Uterus (tissue), 4 donors: Measurements from ENCODE around the gene TRAPPC3L. TPM values are rescaled to one million over a fixed set of nuclear protein-coding genes. Genes with fewer than 3 reads are reported as not detected.

Experiments used
- DNase-seq, 2 donors: peaks; one replicate each; pipeline ENCODE4 v3.0.0-alpha.2; 2019 to 2020
- H3K27ac ChIP-seq, 2 donors: fragments of 200-600 bp; sonication (generic); 1 replicate in 1 of 2; 2 replicates in 1 of 2; pipeline ENCODE4 v1.5.1; 2016 to 2018
- H3K27me3 ChIP-seq, 2 donors: fragments of 200-600 bp; sonication (generic); one replicate each; pipeline ENCODE4 v1.5.1; 2018 to 2019; ENCODE audit warnings: control low read depth in 1 of 2
- H3K36me3 ChIP-seq, 2 donors: fragments of 200-600 bp; sonication (generic); one replicate each; pipeline ENCODE4 v1.5.1; 2019; ENCODE audit warnings: control low read depth in 1 of 2
- H3K4me1 ChIP-seq, 2 donors: fragments of 200-600 bp; sonication (generic); one replicate each; pipeline ENCODE4 v1.5.1; 2018 to 2019; ENCODE audit warnings: control low read depth in 1 of 2
- H3K4me3 ChIP-seq, 2 donors: fragments of 200-600 bp; sonication (generic); 1 replicate in 1 of 2; 2 replicates in 1 of 2; pipeline ENCODE4 v1.5.1; 2018 to 2019; ENCODE audit warnings: mild to moderate bottlenecking in 1 of 2
- H3K9me3 ChIP-seq, 2 donors: fragments of 200-600 bp; sonication (generic); one replicate each; pipeline ENCODE4 v1.5.1; 2019; ENCODE audit warnings: control low read depth in 1 of 2
- POLR2A ChIP-seq, 2 donors: fragments of 450-650 bp; IDR thresholded peaks; one replicate each; pipeline ENCODE4 v1.6.1; 2016; ENCODE audit warnings: antibody characterized with exemption in 2 of 2, mild to moderate bottlenecking in 1 of 2, moderate library complexity in 1 of 2
- intact Hi-C: fragments of 100-400 bp; cut with DNase I; formaldehyde crosslinking; loops from one replicate; pipeline ENCODE4 v1.15.1; 2023; ENCODE audit warnings: low total_unique reads
- total RNA-seq, 4 donors: library from RNA; depleted of rRNA in 3 of 4; stranded (reverse); fragments of >200 nt in 3 of 4; gene quantifications; one replicate each; pipeline versions ENCODE4 v1.1.0 to v1.2.4, GENCODE V29; 2014 to 2023
- TF ChIP-seq, protein P1 (sequence below), 4 experiments: fragments of 200-600 bp in 2 of 4; fragments of 450-650 bp in 2 of 4; sonication (generic) in 2 of 4; IDR thresholded peaks; one replicate each; pipeline ENCODE4 v1.5.1; 2016 to 2019; ENCODE audit warnings: antibody characterized with exemption in 4 of 4, mild to moderate bottlenecking in 2 of 4, moderate library complexity in 1 of 4
- donor health status: DM: yes; HTN: yes; CAD: no.

Gene TRAPPC3L
- total RNA-seq, 4 donors from 2014 or later: 0.07 TPM; not detected in 3

DNA sequence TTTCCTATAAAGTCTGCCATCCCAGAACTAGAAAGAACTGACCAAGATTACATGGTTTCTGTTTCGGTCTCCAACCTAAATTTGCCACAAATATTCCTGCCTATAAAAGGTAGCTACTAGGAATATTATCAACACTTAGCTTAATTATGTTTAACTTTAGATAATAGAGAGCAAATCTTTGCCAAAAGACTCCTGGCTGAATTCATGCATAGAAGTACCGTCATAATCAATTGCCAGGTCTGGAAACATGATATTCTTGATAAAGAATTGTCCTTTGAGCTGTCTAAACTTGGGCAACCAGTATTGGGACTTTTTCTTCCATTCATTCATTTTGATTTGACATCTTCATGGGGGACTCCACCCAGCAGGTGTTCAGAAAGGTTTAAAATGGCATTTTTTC lies 61.9 kb downstream of the TRAPPC3L start:
- intact Hi-C loops: no loop called here
- TF ChIP-seq POLR2A (IDR thresholded peaks at IDR 0.05): no peak
- TF ChIP-seq, protein P1, sequence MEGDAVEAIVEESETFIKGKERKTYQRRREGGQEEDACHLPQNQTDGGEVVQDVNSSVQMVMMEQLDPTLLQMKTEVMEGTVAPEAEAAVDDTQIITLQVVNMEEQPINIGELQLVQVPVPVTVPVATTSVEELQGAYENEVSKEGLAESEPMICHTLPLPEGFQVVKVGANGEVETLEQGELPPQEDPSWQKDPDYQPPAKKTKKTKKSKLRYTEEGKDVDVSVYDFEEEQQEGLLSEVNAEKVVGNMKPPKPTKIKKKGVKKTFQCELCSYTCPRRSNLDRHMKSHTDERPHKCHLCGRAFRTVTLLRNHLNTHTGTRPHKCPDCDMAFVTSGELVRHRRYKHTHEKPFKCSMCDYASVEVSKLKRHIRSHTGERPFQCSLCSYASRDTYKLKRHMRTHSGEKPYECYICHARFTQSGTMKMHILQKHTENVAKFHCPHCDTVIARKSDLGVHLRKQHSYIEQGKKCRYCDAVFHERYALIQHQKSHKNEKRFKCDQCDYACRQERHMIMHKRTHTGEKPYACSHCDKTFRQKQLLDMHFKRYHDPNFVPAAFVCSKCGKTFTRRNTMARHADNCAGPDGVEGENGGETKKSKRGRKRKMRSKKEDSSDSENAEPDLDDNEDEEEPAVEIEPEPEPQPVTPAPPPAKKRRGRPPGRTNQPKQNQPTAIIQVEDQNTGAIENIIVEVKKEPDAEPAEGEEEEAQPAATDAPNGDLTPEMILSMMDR (IDR thresholded peaks at IDR 0.05): no peak
- H3K36me3 ChIP-seq: no peaks in the 10 kb centered on the region
- H3K4me3 ChIP-seq: no peak overlapping the region
- H3K27me3 ChIP-seq: no peaks in the 10 kb centered on the region
- no peak overlapping the region for H3K27ac ChIP-seq
- no peak for DNase-seq
- H3K9me3 ChIP-seq: no peaks in the 10 kb centered on the region
- no peaks in the 10 kb centered on the region for H3K4me1 ChIP-seq

DNA sequence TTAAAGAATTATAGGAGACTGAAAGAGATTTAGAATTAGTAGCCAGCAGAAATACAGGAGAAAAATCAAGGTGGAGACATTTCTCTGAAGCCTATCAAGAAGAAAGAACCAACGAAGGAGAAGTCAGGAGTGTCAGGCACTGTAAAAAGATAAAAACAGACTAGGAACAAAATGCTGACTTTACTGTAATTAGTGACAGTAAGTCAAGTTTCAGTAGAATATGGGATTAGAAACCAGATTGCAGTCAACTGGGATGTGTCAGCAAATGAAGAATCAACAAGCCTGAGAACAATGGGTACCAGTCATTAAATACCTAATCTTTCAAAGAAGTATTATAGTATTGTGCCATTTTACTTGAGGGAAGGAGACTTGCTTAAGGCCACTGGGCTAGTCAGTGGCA lies 62.7 kb downstream of the TRAPPC3L start:
- H3K4me3 ChIP-seq: no peak overlapping the region
- H3K27me3 ChIP-seq: no peaks in the 10 kb centered on the region
- intact Hi-C loops: no loop called here
- no peaks in the 10 kb centered on the region for H3K9me3 ChIP-seq
- no peaks in the 10 kb centered on the region for H3K4me1 ChIP-seq
- no peak overlapping the region for H3K27ac ChIP-seq
- H3K36me3 ChIP-seq: no peaks in the 10 kb centered on the region
- no peak for DNase-seq
- no peak for TF ChIP-seq POLR2A (IDR thresholded peaks at IDR 0.05)
- TF ChIP-seq, protein P1 (IDR thresholded peaks at IDR 0.05): no peak

- no peak overlapping the region for H3K4me3 ChIP-seq
- H3K27me3 ChIP-seq: no peaks in the 10 kb centered on the region
- H3K27ac ChIP-seq: no peak overlapping the region
- intact Hi-C loops: no loop called here
- H3K4me1 ChIP-seq: no peaks in the 10 kb centered on the region
- no peaks in the 10 kb centered on the region for H3K9me3 ChIP-seq
- H3K36me3 ChIP-seq: no peaks in the 10 kb centered on the region
- TF ChIP-seq, protein P1 (IDR thresholded peaks at IDR 0.05): no peak
- TF ChIP-seq POLR2A (IDR thresholded peaks at IDR 0.05): no peak
- no peak for DNase-seq
These were observed 69.3 kb downstream of the TRAPPC3L start for GRCh38 chr6:116476002-116476678.

GRCh38 chr6:116475141-116475540 lies 70.3 kb downstream of the TRAPPC3L start:
- Histone ChIP-seq H3K27ac (no peak overlapping the region), H3K36me3 (no peaks in the 10 kb centered on the region), H3K4me1 (no peaks in the 10 kb centered on the region), H3K27me3 (no peaks in the 10 kb centered on the region), H3K4me3 (no peak overlapping the region), H3K9me3 (no peaks in the 10 kb centered on the region)
- intact Hi-C loops: no loop called here
- DNase-seq: no peak
- TF ChIP-seq, protein P1 (IDR thresholded peaks at IDR 0.05): no peak
- no peak for TF ChIP-seq POLR2A (IDR thresholded peaks at IDR 0.05)

DNA sequence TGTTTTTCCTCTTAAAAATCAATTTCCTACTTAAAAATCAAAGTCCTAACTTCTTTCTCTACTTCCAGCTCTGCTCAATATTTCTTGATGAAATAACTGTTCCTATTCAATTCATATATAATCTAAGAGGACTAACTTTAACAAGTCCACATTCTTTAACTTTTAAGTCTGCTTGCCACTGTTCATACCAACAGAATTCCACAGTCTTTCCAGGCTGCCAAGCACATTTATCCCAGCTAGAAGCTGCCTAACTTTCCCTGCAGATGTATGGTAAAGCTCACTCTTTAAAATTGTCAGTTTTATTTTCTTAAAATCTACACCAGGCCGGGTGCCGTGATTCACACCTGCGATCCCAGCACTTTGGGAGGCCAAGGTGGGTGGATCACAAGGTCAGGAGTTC lies 72.8 kb downstream of the TRAPPC3L start:
- intact Hi-C loops: no loop called here
- H3K4me3 ChIP-seq: no peak overlapping the region
- DNase-seq: no peak
- TF ChIP-seq, protein P1 (IDR thresholded peaks at IDR 0.05): no peak
- TF ChIP-seq POLR2A (IDR thresholded peaks at IDR 0.05): no peak
- no peaks in the 10 kb centered on the region for H3K27me3 ChIP-seq
- H3K36me3 ChIP-seq: no peaks in the 10 kb centered on the region
- no peaks in the 10 kb centered on the region for H3K4me1 ChIP-seq
- H3K27ac ChIP-seq: no peak overlapping the region
- H3K9me3 ChIP-seq: no peaks in the 10 kb centered on the region
